DOHH2 (cell line): Measurements from ENCODE around the gene ANO10.

ENCODE experiments used
- CTCF ChIP-seq: fragments of 200-600 bp; sonication (generic); IDR thresholded peaks from one replicate; pipeline ENCODE4 v1.5.1; 2014; ENCODE audit warnings: antibody characterized with exemption, mild to moderate bottlenecking, low read depth, low read length; ENCODE audit not compliant: poor library complexity, severe bottlenecking
- EZH2phosphoT487 ChIP-seq: fragments of 200-600 bp; sonication (generic); IDR thresholded peaks from 2 replicates; pipeline ENCODE4 v1.6.1; 2017; ENCODE audit warnings: borderline replicate concordance, mild to moderate bottlenecking, antibody characterized with exemption, low read length, moderate library complexity, mixed read lengths

DNA sequence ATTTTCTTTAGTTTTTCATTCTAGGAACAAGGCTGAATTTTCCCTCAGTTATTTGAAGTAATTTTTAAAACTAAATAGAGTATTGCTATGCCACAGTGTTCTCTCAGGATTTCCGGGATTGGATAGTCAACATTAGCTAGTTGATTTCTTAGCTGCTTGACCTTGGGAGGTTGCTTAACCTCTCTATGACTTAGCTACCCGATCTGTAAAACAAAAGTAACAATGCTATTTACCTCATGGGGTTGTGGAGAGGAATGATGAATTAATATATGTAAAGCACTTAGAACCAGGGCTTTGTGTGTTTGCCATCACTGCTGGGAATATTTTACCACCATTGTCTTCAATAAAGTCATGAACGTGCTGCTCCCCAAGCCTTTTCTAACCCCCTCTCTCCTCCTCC lies 278.0 kb downstream of the ANO10 start:
- TF ChIP-seq CTCF, result no peak
- TF ChIP-seq EZH2phosphoT487, result no peak
